Calu3 (cell line): ENCODE results near the gene HYAL3. TPM values are rescaled to one million over a fixed set of nuclear protein-coding genes. Genes with fewer than 3 reads are reported as not detected.
"Not testable (repeated sequence)": the region's sequence is repeated elsewhere in the genome, so short reads cannot be mapped to it uniquely, and the experiment has no call there.

Experiments
- BruUV-seq: library from RNA; stranded (reverse); fragments of 400-500 nt; replicated peaks from 2 replicates; lab custom pipeline; 2021; lab: Mats Ljungman, UMichigan
- CTCF ChIA-PET: fragments of 300-600 bp; sonication (Branson Sonifier 250); formaldehyde crosslinking; loops from one replicate; lab custom pipeline; 2022; ENCODE audit warnings: antibody characterized with exemption; lab: Charles Lee
- DNase-seq: peaks from one replicate; pipeline ENCODE4 v3.0.0; 2022
- H3K27ac Mint-ChIP-seq: one replicate; pipeline ENCODE4 v1.8.0; 2022; ENCODE audit warnings: mixed read lengths; ENCODE audit not compliant: unreplicated experiment
- H3K27me3 Mint-ChIP-seq: one replicate; pipeline ENCODE4 v1.8.0; 2022; ENCODE audit warnings: mixed read lengths; ENCODE audit not compliant: unreplicated experiment
- H3K36me3 Mint-ChIP-seq: one replicate; pipeline ENCODE4 v1.8.0; 2022; ENCODE audit warnings: mild to moderate bottlenecking, moderate library complexity, mixed read lengths; ENCODE audit not compliant: insufficient read depth, unreplicated experiment
- H3K4me1 Mint-ChIP-seq: one replicate; pipeline ENCODE4 v1.8.0; 2022; ENCODE audit warnings: mild to moderate bottlenecking, low read depth, mixed read lengths; ENCODE audit not compliant: unreplicated experiment
- H3K4me3 Mint-ChIP-seq: one replicate; pipeline ENCODE4 v1.8.0; 2022; ENCODE audit warnings: mild to moderate bottlenecking, low read depth, moderate library complexity, mixed read lengths; ENCODE audit not compliant: unreplicated experiment
- H3K9me3 Mint-ChIP-seq: one replicate; pipeline ENCODE4 v1.8.0; 2022; ENCODE audit warnings: low read depth, mixed read lengths; ENCODE audit not compliant: unreplicated experiment
- CTCF ChIP-seq: fragments of 200-600 bp; IDR thresholded peaks from one replicate; pipeline ENCODE4 v1.8.0; 2022; ENCODE audit warnings: antibody characterized with exemption; ENCODE audit not compliant: unreplicated experiment
- intact Hi-C: fragments of 100-400 bp; cut with micrococcal nuclease; formaldehyde crosslinking; loops from one replicate; pipeline ENCODE4 v1.10.0; 2022; ENCODE audit not compliant: unreplicated experiment
- total RNA-seq: library from RNA; stranded (reverse); gene quantifications from 2 replicates; pipeline ENCODE4 v1.2.3, GENCODE V29; 2022

The HYAL3 gene
- total RNA-seq, 1 experiment from 2014 or later, result 5.5 TPM

DNA sequence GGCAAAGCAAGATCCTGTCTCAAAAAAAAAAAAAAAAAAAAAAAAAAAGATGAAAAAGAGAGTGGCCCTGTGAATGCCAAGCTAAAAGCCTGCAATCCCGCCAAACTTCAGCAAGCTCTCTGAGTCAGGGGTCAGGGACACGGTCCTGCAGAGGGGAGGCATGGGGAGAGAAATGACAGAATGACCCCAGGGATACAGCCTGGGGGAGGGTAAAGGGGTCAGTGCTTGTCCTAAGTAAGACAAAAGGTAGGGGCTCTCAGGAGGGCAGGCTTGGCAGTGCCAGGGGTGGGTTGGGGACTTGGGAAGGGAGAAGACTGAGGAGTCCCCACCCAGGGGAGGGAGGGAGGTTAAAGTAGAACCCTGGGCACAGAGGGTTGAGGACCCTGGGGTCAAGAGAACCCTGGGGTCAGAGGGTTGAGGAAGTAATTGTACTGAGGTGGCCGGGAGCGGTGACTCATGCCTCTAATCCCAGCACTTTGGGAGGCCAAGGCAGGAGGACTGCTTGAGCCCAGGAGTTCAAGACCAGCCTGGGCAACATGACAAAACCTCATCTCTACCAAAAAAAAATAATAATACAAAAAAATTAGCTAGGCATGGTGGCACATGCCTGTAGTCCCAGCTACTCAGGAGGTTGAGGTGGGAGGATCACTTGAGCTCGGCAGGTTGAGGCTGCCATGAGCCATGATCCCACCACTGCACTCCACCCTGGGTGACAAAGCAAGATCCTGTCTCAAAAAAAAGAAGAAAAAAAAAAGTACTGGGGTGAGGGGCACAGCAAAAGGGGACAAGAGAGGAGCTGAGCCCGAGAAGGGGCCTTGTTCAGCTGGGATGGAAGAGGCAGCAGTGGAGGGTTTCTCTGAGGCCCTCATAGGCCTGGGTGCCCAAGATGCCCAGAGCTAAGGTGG lies 35.5 kb downstream of the HYAL3 start:
- no peaks in the 10 kb centered on the region for H3K27me3 Mint-ChIP-seq
- H3K4me1 Mint-ChIP-seq, result peaks cover 39% of the 10 kb centered on the region
- CTCF ChIA-PET, result interaction anchor here (0.8 to 1.6 kb wide), 6 partner anchors 17 to 73 kb away, joined by 3 to 6 read pairs (median 4); partner anchors contain the start of gene GNAI2

GRCh38 chr3:50262778-50263177 lies 36.4 kb downstream of the HYAL3 start:
- intact Hi-C loops, result no loop called here
- Mint-ChIP-seq H3K9me3 (no peaks in the 10 kb centered on the region), H3K4me3 (no peak overlapping the region), H3K4me1 (peaks cover 29% of the 10 kb centered on the region), H3K27ac (peak overlapping the region; percentile 54), H3K36me3 (peaks cover 42% of the 10 kb centered on the region), H3K27me3 (no peaks in the 10 kb centered on the region)
- TF ChIP-seq CTCF, result no peak
- DNase-seq, result no peak
- CTCF ChIA-PET, result no interaction called here
- no TSS peak for BruUV-seq

More for the DNA sequence above, 35.5 kb downstream of the HYAL3 start:
- Mint-ChIP-seq H3K4me3 (no peak overlapping the region), H3K27ac (peak overlapping the region; percentile 54), H3K9me3 (no peaks in the 10 kb centered on the region), H3K36me3 (peaks cover 40% of the 10 kb centered on the region)
- intact Hi-C loops, result no loop called here
- no TSS peak for BruUV-seq
- TF ChIP-seq CTCF, result no peak
- DNase-seq, result no peak

- CTCF ChIA-PET, result not testable (repeated sequence)
Observed at GRCh38 chr3:50262200-50262599, 37.0 kb downstream of the HYAL3 start.

DNA sequence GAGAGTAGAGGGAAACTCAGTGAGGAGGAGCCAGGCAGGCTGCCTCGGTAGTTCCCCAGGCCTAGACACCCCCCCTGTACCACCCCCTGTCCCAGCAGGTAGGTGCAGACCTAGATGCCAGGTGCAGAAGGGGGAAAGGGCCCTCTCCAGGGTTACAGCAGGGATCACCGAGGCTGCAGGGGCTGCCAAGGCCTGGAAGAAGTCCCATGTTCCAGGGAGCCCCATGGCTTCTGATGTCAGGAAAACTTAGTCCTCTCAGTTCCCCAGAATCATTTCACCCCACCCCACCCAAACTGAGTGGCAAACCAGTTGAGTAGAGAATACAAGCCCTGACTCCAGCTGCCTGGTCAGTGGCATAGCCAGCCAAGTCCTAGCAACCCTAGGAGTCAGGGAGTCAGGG lies 37.7 kb downstream of the HYAL3 start:
- H3K36me3 Mint-ChIP-seq, result peaks cover 47% of the 10 kb centered on the region
- BruUV-seq, result no TSS peak
- H3K9me3 Mint-ChIP-seq, result no peaks in the 10 kb centered on the region
- no peak for TF ChIP-seq CTCF
- no peak for DNase-seq
- CTCF ChIA-PET, result interaction anchor here (0.5 kb wide), 1 partner anchor 178 kb away, joined by 3 read pairs; no protein-coding TSS in a partner anchor
- peaks cover 26% of the 10 kb centered on the region for H3K4me1 Mint-ChIP-seq
- H3K27ac Mint-ChIP-seq, result peak overlapping the region; percentile 50
- no peak overlapping the region for H3K4me3 Mint-ChIP-seq
- H3K27me3 Mint-ChIP-seq, result no peaks in the 10 kb centered on the region
- intact Hi-C loops, result no loop called here

More at GRCh38 chr3:50262200-50262599, 37.0 kb downstream of the HYAL3 start:
- intact Hi-C loops, H3K27me3 Mint-ChIP-seq, H3K27ac Mint-ChIP-seq, H3K4me3 Mint-ChIP-seq, DNase-seq, BruUV-seq, H3K9me3 Mint-ChIP-seq: not testable (repeated sequence)
- Mint-ChIP-seq H3K36me3 (peaks cover 43% of the 10 kb centered on the region), H3K4me1 (peaks cover 26% of the 10 kb centered on the region)
